Adrenal gland (tissue), 12 donors: ENCODE results near the gene GTF2A1L. TPM values are rescaled to one million over a fixed set of nuclear protein-coding genes. Genes with fewer than 3 reads are reported as not detected.

ENCODE experiments used
- DNase-seq, 7 donors: peaks; one replicate each; pipeline ENCODE4 v3.0.0-alpha.2; 2019 to 2020
- H3K27ac ChIP-seq, 5 donors: fragments of 200-600 bp; sonication (generic) in 4 of 5; 1 replicate in 3 of 5; 2 replicates in 2 of 5; pipeline versions ENCODE4 v1.5.1 to v1.8.0; 2016 to 2020; ENCODE audit warnings: mild to moderate bottlenecking in 1 of 5
- H3K27me3 ChIP-seq: fragments of 200-600 bp; 2 replicates; pipeline ENCODE4 v1.8.0; 2021
- H3K36me3 ChIP-seq, 2 donors: fragments of 200-600 bp; replicated peaks in 1 of 2; 1 replicate in 1 of 2; 2 replicates in 1 of 2; pipeline versions ENCODE4 v1.5.1 to v1.8.0; 2018 to 2022
- H3K4me1 ChIP-seq, 2 donors: fragments of 200-600 bp; replicated peaks in 1 of 2; 1 replicate in 1 of 2; 2 replicates in 1 of 2; pipeline versions ENCODE4 v1.5.1 to v1.8.0; 2018 to 2021
- H3K4me3 ChIP-seq, 4 donors: fragments of 200-600 bp; sonication (generic) in 3 of 4; one replicate each; pipeline ENCODE4 v1.5.1; 2016 to 2018
- H3K9me3 ChIP-seq, 3 donors: fragments of 200-600 bp; sonication (generic) in 1 of 3; replicated peaks in 1 of 3; 1 replicate in 2 of 3; 2 replicates in 1 of 3; pipeline versions ENCODE4 v1.5.1 to v1.8.0; 2016 to 2021
- POLR2A ChIP-seq, 2 donors: fragments of 450-650 bp; IDR thresholded peaks; one replicate each; pipeline ENCODE4 v1.6.1; 2017; ENCODE audit warnings: antibody characterized with exemption in 2 of 2, mild to moderate bottlenecking in 2 of 2, moderate library complexity in 1 of 2
- WGBS, 4 donors: extraction: QIAGEN DNeasy Blood & Tissue Kit in 2 of 4; methylation state at CpG; one replicate each; pipeline versions ENCODE4 v1.1.5 to v1.1.7; 2013 to 2017; 5-methylcytosine and 5-hydroxymethylcytosine counted together
- intact Hi-C, 2 donors: fragments of 100-400 bp; cut with DNase I; formaldehyde crosslinking; loops; one replicate each; pipeline versions ENCODE4 v1.14.1 to v1.15.0; 2022 to 2023
- polyA plus RNA-seq, 3 donors: library from polyadenylated mRNA; stranded (reverse); fragments of 200-250 nt in 2 of 3; fragments of 350-450 nt in 1 of 3; fragmentation: Illumina TruSeq in 1 of 3; extraction: RNeasy Lipid Tissue Mini Kit (QIAGEN cat#74804) in 1 of 3; gene quantifications; one replicate each; pipeline ENCODE4 v1.2.3, GENCODE V29; 2013 to 2014
- total RNA-seq, 9 donors: library from RNA; depleted of rRNA in 4 of 9; stranded (reverse); fragments of >200 nt in 4 of 9; fragments of 120-200 nt in 1 of 9; fragmentation: NEBNext Ultra II Directional in 1 of 9; extraction: Animal tissue kit (Norgen Biotek cat#: 25700) in 1 of 9; gene quantifications; one replicate each; pipeline versions ENCODE4 v1.1.0 to v1.2.4, GENCODE V29; 2013 to 2023
- TF ChIP-seq, protein P1 (sequence below), 6 experiments: fragments of 450-650 bp in 4 of 6; fragments of 200-600 bp in 2 of 6; sonication (generic) in 1 of 6; IDR thresholded peaks; 1 replicate in 5 of 6; 2 replicates in 1 of 6; pipeline versions ENCODE4 v1.5.1 to v1.8.0; 2016 to 2021; ENCODE audit warnings: antibody characterized with exemption in 6 of 6, mild to moderate bottlenecking in 2 of 6, moderate library complexity in 1 of 6
- donor health status: healthy with polysubstance abuse.
- donor health status: Bipolar disorder and iron deficiency.
- donor health status: DM: yes; HTN: yes; CAD: no.
- donor health status: DM: no; HTN: no; CAD: no.
- donor health status: DM: no; HTN: no; CAD: no.
- donor health status: DM: yes; HTN: yes; CAD: no.

GTF2A1L gene
- total and polyA plus RNA-seq, 12 donors: 0.11 to 3.3 (median 0.84) TPM; not detected in 6

DNA sequence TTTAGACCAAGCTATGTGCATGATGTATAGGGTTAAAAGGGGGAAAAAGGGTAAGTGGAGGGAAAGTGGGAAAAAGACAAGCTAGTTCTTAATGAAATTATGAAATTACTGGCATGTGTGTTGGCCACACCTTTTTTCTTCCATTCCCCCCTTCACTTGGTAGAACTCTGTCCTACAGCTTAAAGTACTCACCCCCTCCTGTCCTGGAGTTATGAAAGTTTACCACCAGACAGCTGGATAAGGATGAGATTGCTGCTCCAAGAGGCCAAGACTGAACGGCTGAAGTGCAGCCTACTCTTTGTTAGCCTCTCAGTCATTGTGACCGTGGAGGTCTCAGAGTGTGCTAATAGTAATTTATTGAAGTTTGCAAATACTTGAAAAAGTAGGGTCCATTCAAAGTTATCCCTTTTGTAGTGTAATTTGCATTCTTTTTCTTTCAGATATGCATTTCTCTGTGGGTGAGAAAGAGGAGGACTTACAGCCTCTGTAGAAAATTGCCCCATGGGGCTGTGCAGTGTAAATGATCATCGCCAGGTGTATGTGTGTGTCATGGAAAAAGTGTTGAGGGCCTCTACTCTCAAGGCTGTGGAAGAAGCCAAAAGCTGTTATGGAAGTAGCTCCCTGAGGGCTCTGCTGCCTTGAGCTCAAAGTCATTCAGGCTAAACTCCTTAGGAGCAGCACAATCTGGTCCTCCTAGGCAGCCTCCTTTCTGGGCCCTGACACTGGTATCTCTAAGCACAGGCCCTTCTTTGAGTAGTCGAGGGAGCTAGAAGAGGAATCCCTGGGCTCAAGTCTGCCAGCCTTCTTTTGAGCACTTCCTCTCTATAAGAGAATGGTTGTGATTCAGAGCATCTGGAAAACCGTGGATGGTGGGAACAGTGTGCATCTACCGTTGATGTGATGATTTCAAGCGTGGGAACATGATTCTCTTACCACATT, 91.7 kb downstream of the GTF2A1L start:
- intact Hi-C loops: no loop called here
- Histone ChIP-seq H3K27ac (no peak overlapping the region), H3K4me3 (no peak overlapping the region), H3K36me3 (no peaks in the 10 kb centered on the region), H3K4me1 (no peaks in the 10 kb centered on the region), H3K9me3 (no peaks in the 10 kb centered on the region), H3K27me3 (no peaks in the 10 kb centered on the region)
- no peak for DNase-seq
- 63 to 76% (median 75%) methylated on average over 7 of the region's 7 CpGs for WGBS, 4 donors
- no peak for TF ChIP-seq POLR2A (IDR thresholded peaks at IDR 0.05)
- TF ChIP-seq, protein P1, sequence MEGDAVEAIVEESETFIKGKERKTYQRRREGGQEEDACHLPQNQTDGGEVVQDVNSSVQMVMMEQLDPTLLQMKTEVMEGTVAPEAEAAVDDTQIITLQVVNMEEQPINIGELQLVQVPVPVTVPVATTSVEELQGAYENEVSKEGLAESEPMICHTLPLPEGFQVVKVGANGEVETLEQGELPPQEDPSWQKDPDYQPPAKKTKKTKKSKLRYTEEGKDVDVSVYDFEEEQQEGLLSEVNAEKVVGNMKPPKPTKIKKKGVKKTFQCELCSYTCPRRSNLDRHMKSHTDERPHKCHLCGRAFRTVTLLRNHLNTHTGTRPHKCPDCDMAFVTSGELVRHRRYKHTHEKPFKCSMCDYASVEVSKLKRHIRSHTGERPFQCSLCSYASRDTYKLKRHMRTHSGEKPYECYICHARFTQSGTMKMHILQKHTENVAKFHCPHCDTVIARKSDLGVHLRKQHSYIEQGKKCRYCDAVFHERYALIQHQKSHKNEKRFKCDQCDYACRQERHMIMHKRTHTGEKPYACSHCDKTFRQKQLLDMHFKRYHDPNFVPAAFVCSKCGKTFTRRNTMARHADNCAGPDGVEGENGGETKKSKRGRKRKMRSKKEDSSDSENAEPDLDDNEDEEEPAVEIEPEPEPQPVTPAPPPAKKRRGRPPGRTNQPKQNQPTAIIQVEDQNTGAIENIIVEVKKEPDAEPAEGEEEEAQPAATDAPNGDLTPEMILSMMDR (IDR thresholded peaks at IDR 0.05): no peak

DNA sequence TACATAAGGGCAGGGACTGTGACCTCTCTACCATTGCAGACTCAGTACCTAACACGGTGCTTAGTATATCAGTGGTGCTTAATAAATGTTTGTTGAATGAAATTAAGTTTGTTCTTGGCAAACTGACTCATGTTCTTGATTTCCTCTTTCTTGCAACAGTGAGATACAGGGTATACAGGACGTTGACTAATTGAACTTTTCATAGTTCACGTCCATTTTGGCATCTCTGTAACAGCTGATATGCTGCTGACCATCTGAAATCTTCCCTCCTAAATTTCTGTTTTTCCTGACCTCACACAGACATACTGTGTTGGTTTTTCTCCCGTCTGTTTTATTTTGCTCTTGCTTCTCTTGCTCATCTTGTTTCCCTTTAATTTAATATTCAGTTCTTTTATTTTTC, 93.7 kb downstream of the GTF2A1L start:
- Histone ChIP-seq H3K27ac (no peak overlapping the region), H3K27me3 (no peaks in the 10 kb centered on the region), H3K4me3 (no peak overlapping the region), H3K9me3 (no peaks in the 10 kb centered on the region), H3K4me1 (no peaks in the 10 kb centered on the region), H3K36me3 (no peaks in the 10 kb centered on the region)
- intact Hi-C loops: no loop called here
- no peak for DNase-seq
- WGBS, 4 donors: 49 to 57% (median 51%) methylated on average over 4 of the region's 4 CpGs
- TF ChIP-seq, protein P1 (IDR thresholded peaks at IDR 0.05): no peak
- TF ChIP-seq POLR2A (IDR thresholded peaks at IDR 0.05): no peak

DNA sequence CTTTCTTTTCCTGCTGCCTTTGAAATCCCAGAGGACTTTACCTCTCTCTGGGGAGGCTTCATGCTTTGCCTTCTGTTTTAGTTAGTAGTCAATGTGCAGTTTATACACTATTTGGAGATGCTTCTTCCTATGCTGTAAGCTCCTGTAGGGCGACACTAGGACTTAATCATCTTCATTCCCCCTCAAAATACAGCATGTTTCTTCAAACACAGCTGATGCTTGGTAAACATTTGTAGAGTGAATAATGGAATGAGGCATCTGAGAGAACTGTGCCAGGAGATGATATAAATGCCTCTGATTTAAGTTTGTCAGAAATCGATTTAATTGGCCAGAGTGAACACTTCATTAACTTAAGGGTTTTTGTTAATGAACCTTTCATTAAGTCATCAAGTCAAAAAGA, 94.5 kb downstream of the GTF2A1L start:
- 62 to 88% (median 70%) methylated on average over 2 of the region's 2 CpGs for WGBS, 4 donors
- no peak for TF ChIP-seq POLR2A (IDR thresholded peaks at IDR 0.05)
- TF ChIP-seq, protein P1 (IDR thresholded peaks at IDR 0.05): no peak
- Histone ChIP-seq H3K27ac (no peak overlapping the region), H3K27me3 (no peaks in the 10 kb centered on the region), H3K4me3 (no peak overlapping the region), H3K9me3 (no peaks in the 10 kb centered on the region), H3K36me3 (no peaks in the 10 kb centered on the region), H3K4me1 (no peaks in the 10 kb centered on the region)
- intact Hi-C loops: no loop called here
- no peak for DNase-seq

DNA sequence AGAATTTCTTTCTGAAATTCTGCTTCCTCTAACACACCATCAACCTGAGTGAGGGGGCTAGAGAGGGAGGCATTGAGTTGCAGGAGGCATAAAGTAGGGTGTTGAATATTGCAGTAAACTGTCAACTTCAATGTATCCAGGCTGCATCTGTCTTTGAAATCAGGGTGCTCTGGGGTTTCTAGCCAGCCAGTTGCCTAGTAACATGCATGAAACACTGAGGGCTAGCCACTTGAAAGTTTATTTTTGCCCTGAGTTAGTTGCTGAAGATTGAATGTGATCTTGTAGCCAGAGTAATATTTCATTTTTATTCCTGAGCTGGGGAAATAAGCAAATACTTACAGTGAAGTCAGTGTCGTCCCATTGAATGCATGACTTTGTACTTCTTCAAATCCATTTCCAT, 96.0 kb downstream of the GTF2A1L start:
- Histone ChIP-seq H3K27me3 (no peaks in the 10 kb centered on the region), H3K4me1 (no peaks in the 10 kb centered on the region), H3K27ac (no peak overlapping the region), H3K4me3 (no peak overlapping the region), H3K36me3 (no peaks in the 10 kb centered on the region), H3K9me3 (no peaks in the 10 kb centered on the region)
- WGBS, 4 donors: 61 to 81% (median 65%) methylated on average over 1 of the region's 1 CpG
- no peak for DNase-seq
- TF ChIP-seq POLR2A (IDR thresholded peaks at IDR 0.05): no peak
- TF ChIP-seq, protein P1 (IDR thresholded peaks at IDR 0.05): no peak
- intact Hi-C loops: no loop called here
